ENCODE results near the gene ZFR. TPM values are rescaled to one million over a fixed set of nuclear protein-coding genes. Genes with fewer than 3 reads are reported as not detected.
"Not testable (repeated sequence)": the region's sequence is repeated elsewhere in the genome, so short reads cannot be mapped to it uniquely, and the experiment has no call there.

The ZFR gene
- total and polyA plus RNA-seq, 4 donors, result 93.5 to 162 (median 117) TPM

DNA sequence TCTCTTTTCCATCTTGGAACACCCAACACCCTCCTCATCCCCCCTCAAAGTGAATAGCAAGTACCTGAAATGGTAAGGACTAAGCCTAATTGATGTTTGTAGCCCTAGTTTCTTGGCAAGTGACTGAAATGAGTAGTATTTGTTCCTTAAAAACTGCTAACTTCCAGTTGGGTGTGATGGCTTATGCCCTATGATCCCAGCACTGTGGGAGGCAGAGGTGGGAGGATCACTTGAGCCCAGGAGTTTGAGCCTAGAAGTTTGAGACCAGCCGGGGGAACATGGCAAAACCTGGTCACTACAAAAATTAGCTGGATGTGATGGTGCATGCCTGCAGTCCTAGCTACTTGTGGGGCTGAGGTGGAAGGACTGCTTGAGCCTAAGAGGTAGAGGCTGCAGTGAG lies 44.1 kb downstream of the ZFR start:
- WGBS (ENCODE audit: insufficient coverage), result 100% methylated on average over 1 of the region's 1 CpG

GRCh38 chr5:32398754-32399153 lies 45.8 kb downstream of the ZFR start:
- H3K27ac ChIP-seq (ENCODE audit: low read depth, low read length); DNase-seq (ENCODE audit: low read depth in 4 of 6, low spot score in 6 of 6); H3K27me3 ChIP-seq (ENCODE audit: control insufficient read depth, insufficient read depth, low read length); H3K9me3 ChIP-seq (ENCODE audit: control insufficient read depth, insufficient read depth, low read length); H3K4me1 ChIP-seq (ENCODE audit: control insufficient read depth, insufficient read depth, low read length); H3K4me3 ChIP-seq (ENCODE audit: low read depth, low read length): not testable (repeated sequence)
- WGBS (ENCODE audit: insufficient coverage), result 98% methylated on average over 4 of the region's 10 CpGs
- peaks cover 32% of the 10 kb centered on the region for H3K36me3 ChIP-seq (ENCODE audit: control insufficient read depth, insufficient read depth, low read length)

More for the DNA sequence above, 44.1 kb downstream of the ZFR start:
- no peak overlapping the region for H3K27ac ChIP-seq (ENCODE audit: low read depth, low read length)
- H3K4me3 ChIP-seq (ENCODE audit: low read depth, low read length), result no peak overlapping the region
- peaks cover 32% of the 10 kb centered on the region for H3K36me3 ChIP-seq (ENCODE audit: control insufficient read depth, insufficient read depth, low read length)
- DNase-seq (ENCODE audit: low read depth in 4 of 6, low spot score in 6 of 6), result no peak
- H3K4me1 ChIP-seq (ENCODE audit: control insufficient read depth, insufficient read depth, low read length), result no peaks in the 10 kb centered on the region
- no peaks in the 10 kb centered on the region for H3K27me3 ChIP-seq (ENCODE audit: control insufficient read depth, insufficient read depth, low read length)
- H3K9me3 ChIP-seq (ENCODE audit: control insufficient read depth, insufficient read depth, low read length), result no peaks in the 10 kb centered on the region

- Histone ChIP-seq H3K9me3 (ENCODE audit: control insufficient read depth, insufficient read depth, low read length) (no peaks in the 10 kb centered on the region), H3K4me1 (ENCODE audit: control insufficient read depth, insufficient read depth, low read length) (no peaks in the 10 kb centered on the region), H3K4me3 (ENCODE audit: low read depth, low read length) (no peak overlapping the region), H3K36me3 (ENCODE audit: control insufficient read depth, insufficient read depth, low read length) (peaks cover 40% of the 10 kb centered on the region), H3K27ac (ENCODE audit: low read depth, low read length) (no peak overlapping the region), H3K27me3 (ENCODE audit: control insufficient read depth, insufficient read depth, low read length) (no peaks in the 10 kb centered on the region)
- WGBS (ENCODE audit: insufficient coverage), result no CpG with 5 or more reads among the region's 4 CpGs
- DNase-seq (ENCODE audit: low read depth in 4 of 6, low spot score in 6 of 6), result no peak
These were observed 49.6 kb downstream of the ZFR start for GRCh38 chr5:32394981-32395380.

GRCh38 chr5:32392039-32392438 lies 52.5 kb downstream of the ZFR start:
- WGBS (ENCODE audit: insufficient coverage), result no CpG with 5 or more reads among the region's 3 CpGs
- Histone ChIP-seq H3K4me1 (ENCODE audit: control insufficient read depth, insufficient read depth, low read length) (no peaks in the 10 kb centered on the region), H3K4me3 (ENCODE audit: low read depth, low read length) (no peak overlapping the region), H3K9me3 (ENCODE audit: control insufficient read depth, insufficient read depth, low read length) (no peaks in the 10 kb centered on the region), H3K27me3 (ENCODE audit: control insufficient read depth, insufficient read depth, low read length) (no peaks in the 10 kb centered on the region), H3K36me3 (ENCODE audit: control insufficient read depth, insufficient read depth, low read length) (peaks cover 34% of the 10 kb centered on the region), H3K27ac (ENCODE audit: low read depth, low read length) (no peak overlapping the region)
- no peak for DNase-seq (ENCODE audit: low read depth in 4 of 6, low spot score in 6 of 6)

- no peak for DNase-seq (ENCODE audit: low read depth in 4 of 6, low spot score in 6 of 6)
- no peaks in the 10 kb centered on the region for H3K27me3 ChIP-seq (ENCODE audit: control insufficient read depth, insufficient read depth, low read length)
- H3K4me3 ChIP-seq (ENCODE audit: low read depth, low read length), result no peak overlapping the region
- 90% methylated on average over 4 of the region's 10 CpGs for WGBS (ENCODE audit: insufficient coverage)
- H3K4me1 ChIP-seq (ENCODE audit: control insufficient read depth, insufficient read depth, low read length), result no peaks in the 10 kb centered on the region
- H3K36me3 ChIP-seq (ENCODE audit: control insufficient read depth, insufficient read depth, low read length), result peaks cover 29% of the 10 kb centered on the region
- no peak overlapping the region for H3K27ac ChIP-seq (ENCODE audit: low read depth, low read length)
- no peaks in the 10 kb centered on the region for H3K9me3 ChIP-seq (ENCODE audit: control insufficient read depth, insufficient read depth, low read length)
These were observed 53.5 kb downstream of the ZFR start for GRCh38 chr5:32390819-32391591.

DNA sequence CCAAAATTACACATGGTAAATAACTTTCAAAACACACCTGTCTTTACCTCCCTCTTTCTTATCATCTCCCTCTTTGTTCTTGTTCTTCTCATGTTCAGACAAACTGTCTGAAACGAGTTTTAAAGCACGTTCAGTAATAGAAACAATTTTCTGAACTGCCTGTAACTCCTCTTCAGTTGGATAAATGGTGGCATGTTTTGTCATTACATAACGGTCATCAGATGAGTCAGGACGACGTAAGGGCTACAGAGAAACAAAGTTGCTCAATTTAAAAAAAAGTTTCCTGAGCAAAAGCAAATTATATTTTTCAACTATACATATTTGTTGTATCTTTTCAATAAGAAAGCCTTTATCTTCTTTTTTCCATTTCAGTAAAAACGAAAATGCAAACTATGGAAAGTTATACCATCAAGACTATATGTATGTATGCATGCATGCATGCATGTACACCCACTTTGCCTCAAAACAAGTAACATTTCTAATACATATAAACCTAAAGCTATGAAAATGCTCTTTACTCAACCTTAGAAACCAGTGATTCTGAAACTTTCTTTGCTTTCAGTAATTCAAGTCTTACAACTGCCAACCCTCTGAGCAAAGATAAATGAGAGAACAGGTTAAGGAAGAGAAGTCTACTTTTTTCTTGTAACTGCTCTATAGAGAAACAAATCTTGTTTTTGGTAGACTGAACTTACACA lies 56.0 kb downstream of the ZFR start:
- DNase-seq (ENCODE audit: low read depth in 4 of 6, low spot score in 6 of 6), result no peak
- Histone ChIP-seq H3K4me1 (ENCODE audit: control insufficient read depth, insufficient read depth, low read length) (no peaks in the 10 kb centered on the region), H3K27ac (ENCODE audit: low read depth, low read length) (no peak overlapping the region), H3K9me3 (ENCODE audit: control insufficient read depth, insufficient read depth, low read length) (no peaks in the 10 kb centered on the region), H3K36me3 (ENCODE audit: control insufficient read depth, insufficient read depth, low read length) (peaks cover 23% of the 10 kb centered on the region), H3K27me3 (ENCODE audit: control insufficient read depth, insufficient read depth, low read length) (no peaks in the 10 kb centered on the region), H3K4me3 (ENCODE audit: low read depth, low read length) (no peak overlapping the region)
- WGBS (ENCODE audit: insufficient coverage), result no CpG with 5 or more reads among the region's 6 CpGs

DNA sequence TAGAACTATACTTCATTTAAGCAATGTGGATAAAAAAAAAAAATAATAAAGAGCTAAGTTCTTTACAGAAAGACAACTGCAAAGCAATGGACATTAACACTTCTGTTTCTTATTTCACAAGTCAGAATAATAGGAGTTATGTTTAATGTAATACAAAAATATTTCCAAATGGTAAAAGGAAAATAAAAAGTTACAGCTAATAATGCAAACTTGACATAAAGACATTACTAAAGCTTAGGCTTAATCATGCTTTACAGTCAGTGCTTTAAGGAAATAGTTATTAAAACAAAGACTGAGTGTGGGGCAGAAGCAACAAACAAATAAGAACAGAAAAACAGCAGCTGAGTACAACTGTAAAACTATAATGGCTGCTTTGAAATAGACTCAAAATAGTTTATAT lies 56.7 kb downstream of the ZFR start:
- H3K9me3 ChIP-seq (ENCODE audit: control insufficient read depth, insufficient read depth, low read length), result no peaks in the 10 kb centered on the region
- no peak for DNase-seq (ENCODE audit: low read depth in 4 of 6, low spot score in 6 of 6)
- H3K36me3 ChIP-seq (ENCODE audit: control insufficient read depth, insufficient read depth, low read length), result peaks cover 19% of the 10 kb centered on the region
- H3K4me1 ChIP-seq (ENCODE audit: control insufficient read depth, insufficient read depth, low read length), result no peaks in the 10 kb centered on the region
- no peak overlapping the region for H3K27ac ChIP-seq (ENCODE audit: low read depth, low read length)
- no peak overlapping the region for H3K4me3 ChIP-seq (ENCODE audit: low read depth, low read length)
- no peaks in the 10 kb centered on the region for H3K27me3 ChIP-seq (ENCODE audit: control insufficient read depth, insufficient read depth, low read length)

- no CpG with 5 or more reads among the region's 3 CpGs for WGBS (ENCODE audit: insufficient coverage)
- H3K27ac ChIP-seq (ENCODE audit: low read depth, low read length), result no peak overlapping the region
These were observed 57.3 kb downstream of the ZFR start for GRCh38 chr5:32387211-32387610.

GRCh38 chr5:32384621-32385020 lies 59.9 kb downstream of the ZFR start:
- Histone ChIP-seq H3K4me3 (ENCODE audit: low read depth, low read length) (no peak overlapping the region), H3K36me3 (ENCODE audit: control insufficient read depth, insufficient read depth, low read length) (peaks cover 10% of the 10 kb centered on the region), H3K9me3 (ENCODE audit: control insufficient read depth, insufficient read depth, low read length) (no peaks in the 10 kb centered on the region), H3K4me1 (ENCODE audit: control insufficient read depth, insufficient read depth, low read length) (no peaks in the 10 kb centered on the region), H3K27ac (ENCODE audit: low read depth, low read length) (no peak overlapping the region), H3K27me3 (ENCODE audit: control insufficient read depth, insufficient read depth, low read length) (no peaks in the 10 kb centered on the region)
- DNase-seq (ENCODE audit: low read depth in 4 of 6, low spot score in 6 of 6), result no peak

More at GRCh38 chr5:32387211-32387610, 57.3 kb downstream of the ZFR start:
- no peaks in the 10 kb centered on the region for H3K27me3 ChIP-seq (ENCODE audit: control insufficient read depth, insufficient read depth, low read length)
- H3K4me3 ChIP-seq (ENCODE audit: low read depth, low read length), result no peak overlapping the region
- peak in 1 of 6 donors; percentile 13 for DNase-seq (ENCODE audit: low read depth in 4 of 6, low spot score in 6 of 6)
- no peaks in the 10 kb centered on the region for H3K9me3 ChIP-seq (ENCODE audit: control insufficient read depth, insufficient read depth, low read length)
- H3K4me1 ChIP-seq (ENCODE audit: control insufficient read depth, insufficient read depth, low read length), result no peaks in the 10 kb centered on the region
- H3K36me3 ChIP-seq (ENCODE audit: control insufficient read depth, insufficient read depth, low read length), result peaks cover 15% of the 10 kb centered on the region

- H3K27ac ChIP-seq (ENCODE audit: low read depth, low read length), result no peak overlapping the region
- H3K4me3 ChIP-seq (ENCODE audit: low read depth, low read length), result no peak overlapping the region
- 60% methylated on average over 1 of the region's 3 CpGs for WGBS (ENCODE audit: insufficient coverage)
- H3K27me3 ChIP-seq (ENCODE audit: control insufficient read depth, insufficient read depth, low read length), result no peaks in the 10 kb centered on the region
- no peaks in the 10 kb centered on the region for H3K9me3 ChIP-seq (ENCODE audit: control insufficient read depth, insufficient read depth, low read length)
- DNase-seq (ENCODE audit: low read depth in 4 of 6, low spot score in 6 of 6), result no peak
- no peaks in the 10 kb centered on the region for H3K4me1 ChIP-seq (ENCODE audit: control insufficient read depth, insufficient read depth, low read length)
- H3K36me3 ChIP-seq (ENCODE audit: control insufficient read depth, insufficient read depth, low read length), result peaks cover 8% of the 10 kb centered on the region
These were observed 61.0 kb downstream of the ZFR start for GRCh38 chr5:32383586-32383985.

All from spinal cord (tissue), 10 donors.